Right lung (tissue), 10 donors: ENCODE data around the gene ATP6V0B. TPM values are rescaled to one million over a fixed set of nuclear protein-coding genes. Genes with fewer than 3 reads are reported as not detected.

Experiments
- DNase-seq, 2 donors: peaks; one replicate each; pipeline ENCODE4 v3.0.0-alpha.2; 2013
- long read RNA-seq, 8 donors: transcript quantifications; one replicate each; lab custom pipeline, GENCODE V29; 2026
- polyA plus RNA-seq, 5 donors: library from polyadenylated mRNA; unstranded; fragments of 120-200 nt; gene quantifications; one replicate each; pipeline versions ENCODE4 v1.2.1 to v1.2.3, GENCODE V29; 2013; ENCODE audit warnings: inconsistent platforms in 1 of 5, low replicate concordance in 1 of 5; ENCODE audit not compliant: insufficient read length in 5 of 5, insufficient read depth in 1 of 5

Gene ATP6V0B
- polyA plus RNA-seq = 10 to 100 TPM; 51.9 to 83.2 (median 64.3) TPM
- long read RNA-seq, donor 1, transcript ATP6V0B-205 (8 exons, 1,298 nt) = major isoform, 58 of 72 reads
- long read RNA-seq, donor 1, partial matches to known transcripts = 5 of 72 reads
- long read RNA-seq, donor 1, other reads (novel, unspliced or antisense) = 0 of 72 reads
- long read RNA-seq, donor 2, transcript ATP6V0B-205 (8 exons, 1,298 nt) = major isoform, 24 of 29 reads
- long read RNA-seq, donor 2, partial matches to known transcripts = 0 of 29 reads
- long read RNA-seq, donor 2, other reads (novel, unspliced or antisense) = 0 of 29 reads
- long read RNA-seq, donor 3, transcript ATP6V0B-205 (8 exons, 1,298 nt) = major isoform, 26 of 34 reads
- long read RNA-seq, donor 3, partial matches to known transcripts = 5 of 34 reads
- long read RNA-seq, donor 3, other reads (novel, unspliced or antisense) = 0 of 34 reads
- long read RNA-seq, donor 4, transcript ATP6V0B-205 (8 exons, 1,298 nt) = major isoform, 23 of 39 reads
- long read RNA-seq, donor 4, partial matches to known transcripts = 9 of 39 reads
- long read RNA-seq, donor 4, other reads (novel, unspliced or antisense) = 0 of 39 reads
- long read RNA-seq, donor 5, transcript ATP6V0B-201 (7 exons, 944 nt) = minor isoform, 10 of 70 reads
- long read RNA-seq, donor 5, transcript ATP6V0B-205 (8 exons, 1,298 nt) = major isoform, 55 of 70 reads
- long read RNA-seq, donor 5, partial matches to known transcripts = 0 of 70 reads
- long read RNA-seq, donor 5, other reads (novel, unspliced or antisense) = 0 of 70 reads
- long read RNA-seq, donor 6, transcript ATP6V0B-201 (7 exons, 944 nt) = minor isoform, 5 of 64 reads
- long read RNA-seq, donor 6, transcript ATP6V0B-205 (8 exons, 1,298 nt) = major isoform, 33 of 64 reads
- long read RNA-seq, donor 6, partial matches to known transcripts = 18 of 64 reads
- long read RNA-seq, donor 6, other reads (novel, unspliced or antisense) = 0 of 64 reads
- long read RNA-seq, donor 7, transcript ATP6V0B-213 (7 exons, 1,685 nt) = minor isoform, 5 of 54 reads
- long read RNA-seq, donor 7, transcript ATP6V0B-205 (8 exons, 1,298 nt) = major isoform, 39 of 54 reads
- long read RNA-seq, donor 7, transcript ATP6V0B-201 (7 exons, 944 nt) = minor isoform, 9 of 54 reads
- long read RNA-seq, donor 7, partial matches to known transcripts = 0 of 54 reads
- long read RNA-seq, donor 7, other reads (novel, unspliced or antisense) = 0 of 54 reads
- long read RNA-seq, donor 8, transcript ATP6V0B-205 (8 exons, 1,298 nt) = major isoform, 16 of 21 reads
- long read RNA-seq, donor 8, partial matches to known transcripts = 5 of 21 reads
- long read RNA-seq, donor 8, other reads (novel, unspliced or antisense) = 0 of 21 reads

GRCh38 chr1:43974443-43975248 lies at the start of gene ATP6V0B:
Gene ATP6V0B (plus strand): TSS chr1:43974960. CDS start chr1:43975041, 81 bp downstream.
- peak; percentile 89 to 90 for DNase-seq

- no peak for DNase-seq
Measured at GRCh38 chr1:43925846-43926245, 48.9 kb upstream of the ATP6V0B start.

GRCh38 chr1:43930168-43930948 lies 44.4 kb upstream of the ATP6V0B start:
- DNase-seq = no peak

- no peak for DNase-seq
Measured at GRCh38 chr1:43930949-43931275, 43.8 kb upstream of the ATP6V0B start.

GRCh38 chr1:43931711-43932660 lies 42.8 kb upstream of the ATP6V0B start:
- no peak for DNase-seq

GRCh38 chr1:43932786-43933385 lies 41.9 kb upstream of the ATP6V0B start:
- no peak for DNase-seq

GRCh38 chr1:43933386-43934100 lies 41.2 kb upstream of the ATP6V0B start, which contains the start of gene ARTN:
Gene ARTN (plus strand): TSS chr1:43933801. CDS start chr1:43935657, 1,856 bp downstream.
- DNase-seq = peak in 1 of 2 donors; percentile 24

GRCh38 chr1:43934101-43934985 lies 40.4 kb upstream of the ATP6V0B start:
- DNase-seq = peak in 1 of 2 donors; percentile 52

- no peak for DNase-seq
Measured at GRCh38 chr1:43934986-43935324, 39.8 kb upstream of the ATP6V0B start.

GRCh38 chr1:43935711-43936427 lies 38.9 kb upstream of the ATP6V0B start:
- no peak for DNase-seq

- DNase-seq = no peak
Measured at GRCh38 chr1:43936431-43937151, 38.2 kb upstream of the ATP6V0B start.

- DNase-seq = no peak
Measured at GRCh38 chr1:43937179-43937865, 37.4 kb upstream of the ATP6V0B start.

- DNase-seq = no peak
Measured at GRCh38 chr1:43938383-43938782, 36.4 kb upstream of the ATP6V0B start.

- DNase-seq = peak in 1 of 2 donors; percentile 15
Measured at GRCh38 chr1:43938892-43939587, 35.7 kb upstream of the ATP6V0B start.
